Stimulated activated CD8-positive, alpha-beta memory T cell treated with anti-CD3 and anti-CD28 coated beads, Interleukin-15, amount 100 ng/mL, for 4 hours (primary cell): ENCODE measurements around the gene TMEM117.
"Not testable (repeated sequence)": the region's sequence is repeated elsewhere in the genome, so short reads cannot be mapped to it uniquely, and the experiment has no call there.

Experiments used
- DNase-seq, 2 donors: peaks; one replicate each; pipeline ENCODE4 v3.0.0-alpha.2; 2020; ENCODE audit warnings: low read depth in 2 of 2

The TMEM117 gene

DNA sequence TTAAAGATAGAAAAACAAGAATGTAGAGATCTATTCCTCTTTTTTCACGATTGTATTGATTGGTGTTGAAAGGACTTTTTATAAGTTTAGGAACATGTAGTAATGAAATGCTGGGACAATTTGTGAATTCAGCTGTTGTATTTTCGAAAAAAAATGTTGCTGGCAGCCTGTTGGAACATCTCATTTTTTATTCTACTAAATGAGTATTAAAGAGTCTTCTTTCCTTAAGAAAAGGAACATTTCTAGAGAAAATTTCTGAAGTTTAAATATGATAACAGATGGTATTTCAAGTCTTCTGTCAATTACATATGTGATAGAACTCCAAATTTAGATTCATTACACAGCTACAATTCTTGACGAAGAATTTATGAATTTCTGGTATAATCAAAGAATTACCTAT lies 189.6 kb downstream of the TMEM117 start:
- no peak for DNase-seq

DNA sequence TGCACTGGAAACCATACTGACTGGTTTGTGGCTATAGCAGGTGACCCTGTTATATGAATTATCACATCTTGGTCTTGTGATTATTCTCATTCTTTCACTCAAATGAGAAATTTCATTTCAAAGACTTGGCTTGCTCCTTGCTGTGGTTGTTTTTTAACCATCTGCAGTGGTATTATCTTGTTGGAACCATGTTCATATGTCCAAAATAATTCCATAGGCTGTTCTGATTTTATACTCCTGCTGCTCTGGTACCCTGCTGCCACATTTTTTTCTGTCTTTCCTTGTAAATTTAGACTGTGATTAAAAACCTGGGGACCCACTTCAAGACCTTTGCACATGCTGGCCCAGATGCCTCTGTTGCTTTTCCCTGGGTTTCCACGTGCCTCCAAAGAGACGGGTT lies 190.2 kb downstream of the TMEM117 start:
- DNase-seq: no peak

DNA sequence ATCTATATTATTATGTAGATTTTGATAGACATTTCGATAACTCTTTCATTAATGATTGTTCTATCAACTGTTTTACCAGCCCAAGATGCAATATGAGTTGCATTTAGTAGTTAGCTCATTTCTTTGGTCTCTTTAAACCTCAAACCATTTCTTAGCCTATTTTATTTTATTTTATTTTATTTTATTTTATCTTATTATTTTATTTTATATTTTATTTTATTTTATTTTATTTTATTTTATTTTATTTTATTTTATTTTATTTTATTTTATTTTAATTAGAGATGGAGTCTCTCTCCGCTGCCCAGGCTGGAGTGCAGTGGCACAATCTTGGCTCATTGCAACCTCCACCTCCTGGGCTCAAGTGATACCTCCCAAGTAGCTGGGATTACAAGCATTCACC lies 191.0 kb downstream of the TMEM117 start:
- DNase-seq: not testable (repeated sequence)

DNA sequence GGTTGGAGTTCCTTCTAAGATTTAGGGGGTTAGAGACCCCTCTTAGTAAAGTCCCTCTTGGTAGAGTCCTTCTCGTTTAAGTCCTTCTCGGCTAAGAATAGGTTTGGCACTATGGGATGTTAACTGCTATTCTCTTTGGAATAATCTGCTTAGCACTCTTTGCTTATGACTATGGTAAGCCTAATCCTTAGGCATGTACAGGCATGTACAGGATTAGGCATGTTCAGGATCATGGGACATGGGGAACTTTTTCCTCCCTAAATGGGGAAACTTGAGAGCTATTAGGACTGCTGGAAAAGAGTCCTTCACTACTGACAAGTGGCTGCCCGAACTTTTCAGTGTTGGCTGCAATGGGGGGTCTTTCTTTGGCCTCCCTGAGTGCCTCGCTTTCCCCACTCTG lies 193.3 kb downstream of the TMEM117 start:
- no peak for DNase-seq

DNA sequence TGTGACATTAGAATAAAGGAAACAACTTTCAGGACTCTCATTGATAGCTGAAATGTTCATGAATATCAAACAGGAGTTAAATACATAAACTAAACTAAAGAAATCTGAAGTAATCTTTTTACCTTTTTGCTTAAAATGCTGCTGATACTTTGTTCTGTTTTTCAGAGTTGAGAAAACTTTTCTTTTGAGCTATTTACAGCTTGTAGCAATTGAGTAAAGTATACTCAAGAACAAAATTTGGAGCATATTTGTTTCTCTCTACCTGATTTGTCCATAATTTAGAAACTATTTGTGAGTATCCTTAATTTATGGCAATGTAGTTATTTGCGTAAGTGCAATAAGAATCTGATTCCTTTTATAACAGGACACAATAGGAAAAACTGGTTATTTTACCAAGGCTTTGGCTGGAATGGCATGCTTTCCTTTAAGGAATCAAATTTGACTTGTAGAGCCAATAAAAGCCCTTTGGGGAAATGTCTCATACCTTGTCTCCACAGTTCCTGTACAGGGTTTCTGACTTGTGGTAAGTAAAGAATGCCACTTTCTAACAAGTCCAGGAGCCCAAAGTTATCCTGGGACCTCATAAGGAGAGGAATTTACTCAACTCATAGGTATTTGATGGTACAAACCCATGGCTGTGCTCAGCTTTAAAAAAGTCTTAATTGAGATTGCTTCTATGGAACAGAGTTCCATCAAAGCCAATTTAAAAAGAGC lies 195.7 kb downstream of the TMEM117 start:
- no peak for DNase-seq

DNA sequence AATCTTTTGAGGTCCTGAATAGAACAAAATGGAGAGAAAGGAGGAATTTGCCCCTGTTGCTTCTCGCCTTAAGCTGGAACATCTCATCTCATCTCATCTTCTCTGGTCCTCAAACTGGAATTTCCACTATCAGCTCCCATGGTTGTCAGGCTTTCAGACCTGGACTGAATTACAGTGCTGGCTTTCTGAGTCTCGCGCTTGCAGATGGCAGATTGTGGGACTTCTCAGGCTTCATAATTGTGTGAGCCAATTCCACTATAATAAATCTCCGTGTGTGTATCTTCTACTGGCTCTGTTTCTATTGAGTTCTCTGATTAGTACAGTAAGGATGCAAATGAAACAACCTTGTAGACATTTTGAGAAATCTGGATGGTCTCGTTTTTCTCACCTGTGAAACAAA lies 199.0 kb downstream of the TMEM117 start:
- DNase-seq: no peak

DNA sequence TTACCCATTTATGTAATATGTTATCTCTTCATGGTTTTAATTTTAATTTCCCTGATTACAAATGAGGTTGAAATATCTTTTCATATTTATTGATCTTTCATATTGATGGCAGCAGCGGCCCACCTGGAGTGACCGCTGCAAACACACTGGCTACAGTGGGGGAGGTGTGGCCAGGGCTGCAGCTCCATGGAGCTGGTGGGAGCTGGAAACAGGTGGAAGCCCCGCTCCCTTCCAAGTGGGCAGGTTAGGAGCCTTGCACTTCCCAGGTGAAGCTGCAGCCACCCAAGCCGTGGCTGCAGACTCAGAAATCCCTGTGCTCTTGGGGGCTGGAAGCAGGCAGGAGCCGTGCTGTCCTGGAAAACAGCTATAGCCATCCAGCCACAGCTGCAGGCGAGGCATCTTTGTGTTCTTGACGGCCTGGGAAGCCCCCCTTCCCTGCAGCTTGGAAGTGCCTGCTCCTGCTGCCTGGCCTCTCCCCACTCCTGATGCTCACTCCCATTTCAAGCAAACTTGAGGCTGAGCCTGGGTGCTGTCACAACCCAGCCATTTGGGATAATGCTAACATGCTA lies 201.1 kb downstream of the TMEM117 start:
- no peak for DNase-seq

DNA sequence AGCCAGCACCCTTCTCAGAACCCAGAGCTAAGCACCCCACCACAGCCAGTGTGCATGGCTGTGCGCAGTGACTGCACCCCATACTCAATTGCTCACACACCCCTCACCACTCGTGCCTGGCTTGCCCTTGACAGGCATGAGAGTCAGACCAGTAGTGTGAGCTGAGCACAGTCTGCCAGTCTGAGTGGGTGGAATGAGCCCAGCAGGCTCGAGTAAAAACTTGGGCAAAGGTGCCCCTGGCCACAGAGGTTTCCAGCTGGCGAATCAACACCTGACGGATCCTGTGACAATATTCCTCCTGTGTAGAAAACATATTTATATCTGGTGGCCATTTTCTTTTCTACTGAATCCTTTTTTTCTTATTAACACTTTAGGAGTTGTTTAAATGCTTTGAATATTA lies 202.5 kb downstream of the TMEM117 start:
- DNase-seq: no peak

DNA sequence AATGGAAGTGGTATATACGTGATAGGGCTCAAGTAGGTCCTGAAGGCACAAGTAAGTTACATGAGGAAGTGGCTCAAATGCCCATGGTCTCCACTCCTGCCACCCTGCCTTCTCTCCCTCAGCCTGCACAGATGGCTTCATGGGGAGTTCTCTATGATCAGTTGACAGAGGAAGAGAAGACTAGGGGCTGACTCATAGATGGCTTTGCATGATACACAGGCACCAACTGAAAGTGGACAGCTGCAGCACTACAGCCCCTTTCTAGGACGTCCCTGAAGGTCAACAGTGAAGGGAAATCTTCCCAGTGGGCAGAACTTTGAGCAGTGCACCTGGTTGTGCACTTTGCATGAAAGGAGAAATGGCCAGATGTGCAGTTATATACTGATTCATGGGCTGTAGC lies 208.6 kb downstream of the TMEM117 start:
- DNase-seq: not testable (repeated sequence)

DNA sequence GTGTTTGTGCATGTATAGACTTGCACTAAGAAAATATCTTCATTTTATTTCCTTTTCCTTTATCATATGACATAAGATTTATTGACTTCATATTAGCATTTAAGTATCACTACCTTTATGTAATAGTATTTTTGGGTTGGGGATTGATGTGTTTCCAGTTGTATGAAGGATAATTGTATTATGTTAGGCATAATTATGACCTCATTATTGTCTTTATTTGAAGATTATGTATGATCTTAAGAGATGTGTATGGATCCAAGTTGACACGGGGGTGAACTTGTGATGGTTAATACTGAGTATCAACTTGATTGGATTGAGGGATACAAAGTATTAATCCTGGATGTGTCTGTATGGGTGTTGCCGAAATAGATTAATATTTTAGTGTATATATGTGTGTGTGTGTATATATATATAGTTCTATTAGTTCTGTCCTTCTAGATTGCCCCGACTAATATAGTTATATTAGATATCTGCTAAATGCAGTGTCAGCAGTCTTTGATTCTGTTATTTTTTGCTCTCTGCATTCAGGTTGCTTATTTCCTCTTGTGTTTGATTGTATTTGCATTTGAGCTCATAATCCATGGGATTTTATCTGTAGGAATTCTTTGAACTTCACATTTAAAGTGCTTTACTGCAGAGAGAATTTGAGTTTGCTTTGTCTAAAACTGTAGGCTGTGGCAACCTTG lies 211.0 kb downstream of the TMEM117 start:
- no peak for DNase-seq

DNA sequence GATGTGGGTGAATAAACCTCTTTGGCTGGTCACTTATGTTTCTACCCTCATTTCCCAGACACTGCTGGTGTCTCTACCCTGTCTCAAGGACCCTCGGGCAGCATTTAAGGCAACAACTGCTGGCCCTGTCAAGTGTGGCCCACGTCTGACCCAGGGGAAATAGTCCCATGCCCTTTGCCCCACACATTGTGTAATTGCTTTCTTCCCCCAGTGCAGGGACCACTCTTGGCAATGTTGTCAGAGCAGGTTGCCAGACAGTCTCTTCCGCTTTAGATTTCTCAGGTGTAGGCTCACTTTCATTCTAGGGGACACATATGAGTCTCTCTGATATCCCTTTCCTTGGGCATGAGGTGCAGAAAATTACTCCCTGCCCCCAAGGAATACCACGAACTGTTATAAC lies 216.7 kb downstream of the TMEM117 start:
- no peak for DNase-seq

DNA sequence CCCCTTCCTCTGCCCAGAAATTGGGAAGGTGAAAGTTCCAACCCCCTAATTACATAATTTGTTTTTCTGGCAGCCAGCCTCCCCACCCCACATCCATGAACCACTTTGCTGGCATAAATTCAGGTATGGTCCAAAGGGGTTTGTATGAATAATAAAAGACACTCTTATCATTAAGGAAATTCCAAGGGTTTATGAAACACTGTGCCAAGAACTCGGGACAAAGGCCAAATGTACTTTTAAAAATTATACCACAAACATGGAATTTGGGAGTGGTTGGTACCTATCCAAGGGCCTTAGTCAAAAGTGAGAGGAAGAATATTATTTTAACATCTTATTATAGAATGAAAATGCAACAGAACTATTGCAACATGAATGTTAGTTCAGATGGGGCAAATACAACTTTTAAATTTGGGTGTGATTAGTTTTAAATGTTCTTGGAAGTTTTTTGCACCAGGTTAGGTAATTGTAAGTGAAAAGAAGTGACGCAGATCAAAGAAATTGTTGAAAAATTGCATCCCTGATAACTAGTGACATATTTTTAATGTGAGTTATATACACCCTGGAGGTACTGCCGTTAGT lies 217.8 kb downstream of the TMEM117 start:
- no peak for DNase-seq

DNA sequence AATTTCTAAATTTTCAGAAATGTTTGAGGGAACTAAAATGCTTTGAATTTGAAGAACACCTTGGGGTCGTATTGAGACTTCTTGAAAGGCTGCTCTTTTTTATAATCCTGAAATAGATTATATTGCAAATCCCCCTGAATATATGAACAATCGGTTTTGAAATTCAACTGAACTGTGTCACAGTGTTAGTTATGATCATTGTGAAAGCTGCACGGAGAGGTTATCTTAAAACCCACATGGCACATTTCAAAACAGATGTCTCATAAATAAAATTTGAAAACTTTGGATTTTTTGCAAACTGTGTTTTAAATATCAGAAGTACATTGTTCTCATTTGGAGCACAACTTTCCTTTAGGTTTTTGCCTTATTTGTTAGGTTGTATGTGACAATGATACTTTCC lies 218.4 kb downstream of the TMEM117 start:
- DNase-seq: no peak

DNA sequence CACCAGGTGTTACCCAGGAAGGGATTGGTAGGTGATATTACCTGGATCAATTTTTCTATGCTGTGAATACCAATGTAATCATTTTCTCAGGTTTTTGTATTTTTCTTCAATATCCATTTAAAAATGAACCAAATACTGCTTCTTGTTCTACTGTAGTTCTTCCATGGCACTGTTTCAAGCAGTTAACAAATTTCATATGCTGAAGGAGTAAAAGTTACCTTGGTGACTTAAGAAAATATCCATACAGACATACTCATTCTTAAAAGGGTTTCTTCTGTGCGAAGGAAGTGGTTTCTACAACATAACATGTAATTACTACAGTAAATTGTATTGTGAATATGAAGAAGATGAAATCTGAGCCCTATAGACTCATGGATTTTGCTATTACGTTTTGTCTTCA lies 222.5 kb downstream of the TMEM117 start:
- no peak for DNase-seq

DNA sequence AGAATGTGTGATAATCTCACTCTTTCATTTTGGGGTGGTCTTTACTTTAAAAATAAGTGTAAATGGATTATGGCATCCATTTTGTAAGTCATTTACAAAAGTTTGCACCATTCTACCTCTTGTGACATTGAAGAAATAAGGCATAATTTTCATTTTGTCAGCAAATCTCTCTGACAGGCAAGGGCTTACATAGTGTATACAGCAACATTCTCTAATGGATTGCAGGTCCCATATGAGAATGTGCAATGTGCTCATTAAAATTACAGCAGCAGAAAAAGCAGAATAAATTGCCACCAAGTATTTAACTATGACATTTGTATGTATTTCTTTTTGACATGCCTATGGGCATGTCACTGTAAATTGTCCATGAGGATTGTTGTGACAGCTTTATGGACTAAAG lies 223.6 kb downstream of the TMEM117 start:
- DNase-seq: no peak

DNA sequence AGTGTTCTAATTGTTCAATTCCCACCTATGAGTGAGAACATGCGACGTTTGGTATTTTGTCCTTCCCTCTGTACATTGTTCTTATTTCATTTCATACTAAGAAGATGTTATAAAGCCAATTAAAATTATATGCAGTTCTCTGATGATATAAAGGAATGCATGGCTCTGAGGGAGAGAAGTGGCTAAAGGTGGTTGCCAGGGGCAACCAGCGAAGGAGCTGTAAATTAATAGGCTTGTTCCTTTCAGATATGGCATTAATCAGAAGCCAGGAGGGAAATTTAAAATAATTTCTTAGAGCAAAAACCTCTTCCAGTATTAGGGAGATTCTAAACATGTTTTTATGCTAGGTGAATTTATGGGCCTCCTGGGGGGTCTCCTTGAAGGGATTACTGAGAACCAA lies 227.8 kb downstream of the TMEM117 start:
- no peak for DNase-seq

DNA sequence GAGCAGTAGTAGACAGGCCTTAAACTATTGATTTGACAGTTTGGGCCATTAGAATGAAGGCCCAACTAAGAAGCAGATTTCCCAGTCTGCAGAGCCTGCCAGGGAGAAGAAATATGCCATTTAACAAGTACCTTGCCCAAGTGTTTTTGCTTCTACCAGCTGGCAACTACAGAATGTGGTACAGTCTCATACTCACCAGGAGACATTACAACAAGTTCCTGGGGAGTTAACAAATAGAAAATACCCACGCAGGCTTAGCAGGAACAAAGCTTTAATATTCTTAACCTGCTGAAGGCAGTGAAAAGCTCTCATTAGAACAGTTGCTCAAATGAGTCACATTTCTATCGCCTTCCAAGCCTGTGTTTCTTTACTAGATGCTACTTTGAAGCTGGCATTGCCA lies 241.0 kb downstream of the TMEM117 start:
- no peak for DNase-seq

DNA sequence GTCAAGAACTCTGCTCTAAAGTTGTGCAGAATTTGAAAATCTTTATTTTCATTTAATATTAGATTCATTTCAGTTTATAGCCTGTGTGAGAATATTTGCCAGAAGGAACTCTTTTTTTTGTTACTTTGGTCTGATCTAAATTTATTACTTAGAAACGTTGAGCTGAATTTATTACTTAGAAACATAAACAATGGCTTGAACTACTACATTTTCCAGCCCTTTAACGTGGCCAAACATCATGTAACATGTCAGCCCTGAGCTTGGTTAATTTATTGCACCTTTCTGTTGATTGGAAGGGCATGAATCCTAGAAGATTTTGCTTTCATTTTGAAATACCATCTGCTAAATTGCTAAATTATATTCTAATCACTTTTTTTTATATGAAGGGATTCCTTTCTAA lies 241.4 kb downstream of the TMEM117 start:
- DNase-seq: no peak

DNA sequence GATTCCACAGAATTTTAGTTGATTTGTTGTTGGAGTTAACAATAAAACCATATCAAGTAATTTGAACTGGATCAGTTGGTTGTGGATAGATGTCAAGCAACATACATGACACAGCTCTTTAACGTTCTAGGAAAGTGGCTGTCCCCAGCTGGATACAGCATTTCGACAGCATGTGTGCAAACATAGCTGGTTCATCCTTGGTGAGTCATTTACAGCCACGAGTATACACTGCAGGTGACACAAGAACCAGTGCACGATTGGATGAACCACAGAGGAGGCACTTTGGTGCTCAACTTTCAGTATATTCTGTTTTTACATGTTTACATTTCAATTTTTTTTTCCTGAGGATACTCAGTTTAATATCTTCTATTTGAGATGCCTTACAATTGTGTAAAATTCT lies 242.4 kb downstream of the TMEM117 start:
- no peak for DNase-seq

DNA sequence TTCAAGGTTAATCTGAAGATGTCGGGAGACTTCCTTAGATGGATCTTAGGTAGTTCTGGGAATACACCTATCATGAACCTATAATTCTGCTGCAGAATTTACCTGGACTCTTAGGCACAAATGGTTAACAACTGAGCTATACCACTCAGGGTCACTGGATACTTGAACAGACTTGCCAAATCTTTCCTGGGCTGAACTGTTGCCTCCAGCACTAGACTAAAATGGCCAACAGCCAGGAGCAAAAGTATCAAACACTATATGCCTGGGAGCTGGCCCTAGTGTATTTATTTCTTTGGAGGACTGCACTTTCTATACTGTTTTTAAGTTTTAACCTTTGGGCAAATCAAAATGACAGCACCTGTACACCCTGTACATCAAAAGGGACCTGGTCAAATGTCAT lies 252.8 kb downstream of the TMEM117 start:
- no peak for DNase-seq

DNA sequence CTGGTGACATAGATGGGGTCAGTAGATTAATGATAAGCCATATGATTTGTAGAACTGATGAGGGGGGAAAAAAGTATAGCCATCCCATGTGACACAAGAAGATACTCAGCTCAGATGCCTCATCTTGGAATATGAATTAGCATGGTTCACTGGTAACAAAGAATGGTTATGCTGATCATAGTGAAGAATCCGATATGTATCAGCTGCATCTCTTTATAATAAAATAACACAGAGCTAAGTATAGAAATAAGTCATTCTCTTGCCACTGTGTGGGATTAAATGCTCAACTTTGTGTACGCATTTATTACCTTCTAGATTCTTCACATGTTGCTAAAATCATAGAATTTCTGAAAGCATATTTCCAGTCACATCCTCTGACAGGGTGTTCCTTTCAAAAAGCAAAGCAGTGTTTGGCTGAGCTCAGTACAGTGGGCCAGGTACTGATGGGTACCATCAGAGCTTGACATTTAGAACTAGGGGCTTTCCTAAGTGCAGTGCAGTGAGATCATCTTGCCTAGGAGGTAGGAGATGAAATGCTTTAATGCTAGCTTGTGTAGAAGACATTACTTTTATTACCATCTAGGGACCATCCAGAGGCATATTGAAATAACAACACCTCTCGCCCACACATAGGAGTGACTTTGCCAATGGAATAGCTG lies 256.2 kb downstream of the TMEM117 start:
- DNase-seq: no peak

DNA sequence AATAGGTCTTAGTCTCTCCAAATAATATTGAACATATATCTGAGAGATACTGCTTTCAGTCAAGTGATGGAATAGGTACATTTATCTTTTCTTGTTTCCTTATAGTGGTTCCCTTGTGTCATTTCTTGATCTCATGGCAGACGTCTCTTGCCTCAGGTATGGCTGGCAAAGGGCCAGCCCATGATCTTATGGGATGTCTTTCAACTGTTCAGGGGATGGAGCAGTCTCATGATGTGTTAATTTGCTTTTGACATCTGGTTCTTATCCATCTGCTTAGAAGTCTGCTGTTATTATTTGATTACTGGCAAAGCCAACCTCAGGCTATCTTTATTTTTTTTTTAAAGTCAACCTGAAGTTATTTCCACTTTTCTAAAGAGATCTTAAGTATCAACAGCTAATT lies 262.9 kb downstream of the TMEM117 start:
- no peak for DNase-seq

DNA sequence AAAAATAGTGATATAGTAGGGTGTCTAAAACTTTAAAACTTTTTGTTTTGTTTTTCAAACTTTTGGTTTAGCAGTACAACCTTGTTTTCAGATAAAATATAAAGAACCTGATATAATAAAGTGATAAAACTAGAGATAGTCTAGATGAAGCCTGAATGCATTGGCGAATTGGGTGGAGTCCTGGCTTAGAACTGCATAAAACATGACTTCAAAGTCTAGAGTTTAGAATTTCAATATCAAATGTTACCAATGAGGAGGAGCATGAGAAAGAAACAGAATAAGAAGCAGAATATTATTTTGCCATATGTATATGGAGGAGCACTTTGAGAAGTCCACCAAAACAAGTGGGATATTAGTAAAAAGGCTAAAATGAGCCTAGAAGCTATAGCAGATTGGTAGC lies 263.6 kb downstream of the TMEM117 start:
- no peak for DNase-seq
